ENCODE results near the gene PLEKHF1.
A peak's percentile ranks its signal among the peaks of the same experiment; 100 is the strongest.

Gene PLEKHF1

GRCh38 chr19:29658221-29658991 lies 6.9 kb upstream of the PLEKHF1 start:
- H3K4me3 ChIP-seq (ENCODE audit: low read depth, low read length) = no peak overlapping the region
- TF ChIP-seq, protein P1, sequence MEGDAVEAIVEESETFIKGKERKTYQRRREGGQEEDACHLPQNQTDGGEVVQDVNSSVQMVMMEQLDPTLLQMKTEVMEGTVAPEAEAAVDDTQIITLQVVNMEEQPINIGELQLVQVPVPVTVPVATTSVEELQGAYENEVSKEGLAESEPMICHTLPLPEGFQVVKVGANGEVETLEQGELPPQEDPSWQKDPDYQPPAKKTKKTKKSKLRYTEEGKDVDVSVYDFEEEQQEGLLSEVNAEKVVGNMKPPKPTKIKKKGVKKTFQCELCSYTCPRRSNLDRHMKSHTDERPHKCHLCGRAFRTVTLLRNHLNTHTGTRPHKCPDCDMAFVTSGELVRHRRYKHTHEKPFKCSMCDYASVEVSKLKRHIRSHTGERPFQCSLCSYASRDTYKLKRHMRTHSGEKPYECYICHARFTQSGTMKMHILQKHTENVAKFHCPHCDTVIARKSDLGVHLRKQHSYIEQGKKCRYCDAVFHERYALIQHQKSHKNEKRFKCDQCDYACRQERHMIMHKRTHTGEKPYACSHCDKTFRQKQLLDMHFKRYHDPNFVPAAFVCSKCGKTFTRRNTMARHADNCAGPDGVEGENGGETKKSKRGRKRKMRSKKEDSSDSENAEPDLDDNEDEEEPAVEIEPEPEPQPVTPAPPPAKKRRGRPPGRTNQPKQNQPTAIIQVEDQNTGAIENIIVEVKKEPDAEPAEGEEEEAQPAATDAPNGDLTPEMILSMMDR (IDR thresholded peaks at IDR 0.05; ENCODE audit: borderline replicate concordance, insufficient read depth, low read depth, low read length) = no peak

DNA sequence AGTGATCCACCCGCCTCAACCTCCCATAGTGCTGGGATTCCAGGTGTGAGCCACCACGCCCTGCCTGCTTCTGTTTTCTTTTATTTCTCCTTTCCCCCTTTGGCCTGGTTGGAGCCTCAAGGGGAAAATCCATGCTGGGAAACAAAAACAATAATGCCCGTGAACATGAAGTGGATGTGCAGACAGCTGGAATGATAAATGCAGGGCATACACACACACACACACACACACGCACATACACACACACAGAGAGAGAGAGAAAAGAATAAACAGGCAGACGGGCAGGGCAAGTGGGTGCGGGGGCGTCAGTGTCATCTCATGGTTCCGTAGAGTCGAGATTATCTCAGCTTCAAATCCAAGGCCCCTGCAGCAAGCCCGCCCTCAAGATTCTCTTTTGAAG lies 4.4 kb upstream of the PLEKHF1 start:
- no peak overlapping the region for H3K4me3 ChIP-seq (ENCODE audit: low read depth, low read length)

GRCh38 chr19:29662278-29662603 lies 3.0 kb upstream of the PLEKHF1 start:
- TF ChIP-seq, protein P1 (IDR thresholded peaks at IDR 0.05; ENCODE audit: borderline replicate concordance, insufficient read depth, low read depth, low read length) = no peak
- no peak overlapping the region for H3K4me3 ChIP-seq (ENCODE audit: low read depth, low read length)

More for the DNA sequence above, 4.4 kb upstream of the PLEKHF1 start:
- TF ChIP-seq, protein P1 (IDR thresholded peaks at IDR 0.05; ENCODE audit: borderline replicate concordance, insufficient read depth, low read depth, low read length) = no peak

DNA sequence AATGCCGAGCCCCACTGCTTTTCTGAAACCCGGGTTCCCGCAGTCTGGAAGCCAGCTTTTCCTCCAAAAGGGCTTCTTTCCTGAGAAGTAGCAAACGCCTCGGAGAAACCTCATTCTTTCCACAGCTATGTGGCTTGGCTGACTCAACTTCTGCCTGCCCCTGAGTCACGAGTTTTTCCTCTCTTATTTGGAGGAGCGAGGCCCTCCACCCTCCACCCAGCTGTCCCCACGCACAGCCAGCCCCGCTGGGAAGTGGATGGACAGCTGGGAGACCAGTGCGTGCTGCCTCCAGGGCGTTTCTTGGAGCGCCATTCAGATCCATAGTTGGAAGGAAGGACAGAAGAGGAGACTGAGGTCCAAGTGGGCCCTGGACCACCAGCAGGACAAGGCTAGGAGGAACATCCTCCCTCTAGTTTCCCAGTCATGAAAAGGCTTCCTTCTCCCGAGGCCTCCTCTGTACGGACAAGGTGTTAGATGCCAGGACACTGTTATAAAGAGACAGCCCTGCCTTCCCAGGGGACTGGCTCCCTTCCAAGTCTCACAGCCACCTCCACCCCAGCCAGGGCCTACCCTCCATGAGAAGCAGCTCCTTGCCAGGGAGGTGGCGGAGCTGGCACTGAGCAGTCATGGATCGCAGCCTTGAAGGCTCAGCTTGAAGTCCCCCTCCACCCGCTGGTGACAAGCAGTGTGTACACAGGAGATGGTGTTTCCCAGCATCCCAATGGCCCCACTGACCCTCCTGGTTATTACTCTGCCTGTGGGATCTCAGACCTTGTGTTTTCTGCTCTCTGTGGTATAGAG lies 2.5 kb upstream of the PLEKHF1 start:
- no peak overlapping the region for H3K4me3 ChIP-seq (ENCODE audit: low read depth, low read length)
- TF ChIP-seq, protein P1 (IDR thresholded peaks at IDR 0.05; ENCODE audit: borderline replicate concordance, insufficient read depth, low read depth, low read length) = no peak

DNA sequence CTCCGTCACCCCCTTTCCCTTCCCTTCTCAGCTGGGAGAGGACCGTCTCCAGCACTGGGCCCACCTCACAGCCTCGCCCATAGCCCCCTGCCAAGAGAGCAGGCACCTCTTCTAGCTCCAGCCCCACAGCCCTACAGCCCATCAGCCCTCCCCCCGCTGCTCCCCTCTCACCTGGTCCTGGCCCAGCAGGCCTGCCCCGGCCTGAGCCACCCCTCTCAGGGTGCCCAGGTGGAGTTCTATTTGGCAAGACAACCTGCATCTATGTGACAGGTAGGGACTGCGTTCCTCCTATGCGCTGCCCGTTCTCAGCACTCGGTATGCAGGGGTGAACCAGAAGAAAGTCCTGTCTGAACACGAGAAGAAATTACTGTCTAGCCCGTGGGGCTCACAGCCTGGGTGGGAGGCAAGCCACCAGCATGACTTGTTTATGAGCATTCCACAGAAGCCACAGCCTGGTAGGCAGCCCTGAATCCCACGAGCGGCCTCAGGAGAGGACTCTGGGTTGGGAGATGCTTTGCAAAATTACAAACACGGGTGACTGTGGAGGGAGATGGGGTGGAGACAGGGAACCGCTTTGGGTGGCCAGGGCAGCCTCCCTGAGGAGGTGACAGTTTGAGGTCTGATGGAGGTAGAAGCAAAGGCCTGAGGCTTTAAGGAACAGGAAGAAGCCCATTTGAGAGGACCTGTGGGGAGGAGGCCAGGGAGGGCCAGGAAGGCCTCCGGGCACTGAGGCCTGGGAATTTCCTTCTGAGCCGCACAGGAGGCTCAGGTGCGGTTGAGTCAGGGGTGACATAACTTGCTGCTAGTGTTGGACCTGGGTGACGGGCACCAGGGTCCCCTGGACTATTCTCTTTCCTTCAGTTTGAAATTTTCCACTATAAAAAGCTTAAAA lies 1.2 kb upstream of the PLEKHF1 start:
- H3K4me3 ChIP-seq (ENCODE audit: low read depth, low read length) = no peak overlapping the region
- TF ChIP-seq, protein P1 (IDR thresholded peaks at IDR 0.05; ENCODE audit: borderline replicate concordance, insufficient read depth, low read depth, low read length) = no peak

DNA sequence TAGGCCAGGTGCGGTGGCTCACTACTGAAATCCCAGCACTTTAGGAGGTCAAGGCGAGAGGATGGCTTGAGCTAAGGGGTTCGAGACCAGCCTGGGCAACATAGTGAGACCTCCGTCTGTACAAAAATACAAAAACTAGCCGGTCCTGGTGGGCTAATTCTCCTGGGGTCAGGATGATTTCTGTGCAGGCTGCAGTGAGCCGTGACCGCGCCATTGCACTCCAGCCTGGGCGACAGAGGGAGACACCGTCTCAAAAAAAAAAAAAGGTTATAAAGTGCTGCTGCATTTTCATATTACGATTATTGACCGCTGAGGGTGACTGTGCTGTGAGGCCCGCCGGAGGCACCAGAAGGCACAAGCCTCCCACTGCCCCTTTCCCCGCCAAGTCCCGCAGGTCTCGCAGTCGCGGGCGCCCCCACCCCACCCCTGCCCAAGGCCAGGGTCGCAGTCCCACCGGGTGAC lies 477 bp upstream of the PLEKHF1 start:
- TF ChIP-seq, protein P1 (IDR thresholded peaks at IDR 0.05; ENCODE audit: borderline replicate concordance, insufficient read depth, low read depth, low read length) = 0 out of 2 replicates have a peak, but pooled peaks have one; percentile 25

More for the DNA sequence above, 477 bp upstream of the PLEKHF1 start:
- peak overlapping the region; percentile 96 for H3K4me3 ChIP-seq (ENCODE audit: low read depth, low read length)
